Suprapubic skin (tissue), 4 donors: ENCODE results near the gene MYO16.

Experiments used
- CTCF ChIP-seq, 2 donors: fragments of 200-600 bp in 1 of 2; fragments of 450-650 bp in 1 of 2; sonication (generic) in 1 of 2; IDR thresholded peaks; one replicate each; pipeline ENCODE4 v1.5.1; 2016 to 2019; ENCODE audit warnings: antibody characterized with exemption in 2 of 2, mild to moderate bottlenecking in 1 of 2, moderate library complexity in 1 of 2
- POLR2A ChIP-seq, 2 donors: fragments of 450-650 bp; IDR thresholded peaks; one replicate each; pipeline ENCODE4 v1.6.1; 2017; ENCODE audit warnings: antibody characterized with exemption in 2 of 2, mild to moderate bottlenecking in 2 of 2, moderate library complexity in 2 of 2
- POLR2AphosphoS5 ChIP-seq, 3 donors: sonication (generic); formaldehyde crosslinking; IDR thresholded peaks; one replicate each; pipeline ENCODE4 v1.6.1; 2017; ENCODE audit warnings: antibody characterized with exemption in 3 of 3

GRCh38 chr13:109165417-109165904, 536.0 kb downstream of the MYO16 start:
- TF ChIP-seq CTCF (IDR thresholded peaks at IDR 0.05): no peak
- no peak for TF ChIP-seq POLR2AphosphoS5 (IDR thresholded peaks at IDR 0.05)
- TF ChIP-seq POLR2A (IDR thresholded peaks at IDR 0.05): no peak
